Islet of Langerhans (tissue), 1 donor: ENCODE measurements around the gene DDI1.

Source experiments
- FAIRE-seq: peaks from one replicate; lab custom pipeline; 2011; peaks lifted over from hg19 to GRCh38; lab: Jason Lieb, UNC

Gene DDI1

GRCh38 chr11:104036588-104036987, at the start of gene DDI1:
TSS of gene DDI1 (plus strand) at chr11:104036640. CDS start at chr11:104036823, 183 bp downstream.
- no peak for FAIRE-seq

DNA sequence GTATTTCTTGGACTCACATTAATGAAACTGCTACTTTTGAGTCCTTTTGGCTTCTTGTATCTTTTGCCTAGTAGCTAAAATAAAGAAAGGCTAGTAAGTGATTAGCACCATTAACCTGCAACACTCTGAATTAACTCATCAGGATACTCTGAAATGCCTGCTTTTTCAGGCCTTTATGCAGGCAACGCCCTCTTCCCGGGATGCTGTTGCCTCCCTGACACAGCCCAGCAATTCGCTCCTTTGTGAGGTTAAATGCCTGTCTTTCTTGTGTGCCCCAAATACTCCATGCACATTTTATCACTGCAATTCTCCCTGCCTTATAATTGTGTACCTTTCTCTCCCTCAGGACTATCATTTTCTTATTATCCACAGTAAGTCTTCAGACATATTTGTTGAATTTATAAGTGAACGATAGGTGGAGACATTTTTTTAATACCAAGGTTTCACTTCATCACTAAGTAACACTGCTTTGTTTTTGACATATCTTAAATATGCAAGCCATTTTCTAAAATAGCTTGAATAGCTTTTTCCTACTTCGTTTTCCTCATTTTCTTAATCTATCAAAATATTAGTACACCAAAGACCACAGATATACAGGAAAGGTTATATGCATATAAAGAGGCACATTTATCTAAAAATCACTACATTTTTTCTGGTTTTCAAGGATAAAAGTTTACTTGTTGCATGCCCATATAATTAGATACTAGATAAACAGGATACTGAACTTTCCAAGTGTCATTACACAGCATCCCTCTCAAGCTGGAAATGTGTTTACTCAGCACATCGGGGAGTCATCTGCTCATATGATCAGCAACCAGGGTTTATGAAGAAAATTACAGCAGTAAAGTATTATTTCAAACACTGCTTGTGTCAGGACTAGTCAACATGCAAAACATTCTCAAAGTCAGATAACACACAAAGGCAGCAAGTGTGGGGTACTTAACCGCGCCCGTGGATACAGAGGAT, 48.5 kb upstream of the DDI1 start:
- FAIRE-seq = no peak

- FAIRE-seq = no peak
Measured at GRCh38 chr11:103988595-103988969, 47.9 kb upstream of the DDI1 start.

DNA sequence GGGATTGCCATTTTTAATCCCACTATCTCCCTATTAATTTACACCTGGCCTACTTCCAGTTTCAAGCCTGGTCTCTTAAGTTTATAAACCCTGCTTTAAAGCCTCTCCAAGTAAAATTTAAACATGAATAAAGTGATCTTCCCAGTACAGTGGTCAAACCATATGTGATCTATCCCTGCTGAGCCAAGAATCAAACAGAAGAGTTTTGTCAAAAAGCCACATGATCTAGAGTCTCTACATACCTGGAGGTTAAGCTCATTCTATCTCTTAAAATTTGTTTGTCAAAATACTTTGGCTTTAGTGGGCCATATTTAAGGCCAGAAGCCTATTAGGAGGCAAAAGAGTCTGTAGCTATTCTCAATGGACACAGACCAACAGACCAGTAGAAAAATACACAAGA, 42.9 kb upstream of the DDI1 start:
- no peak for FAIRE-seq

DNA sequence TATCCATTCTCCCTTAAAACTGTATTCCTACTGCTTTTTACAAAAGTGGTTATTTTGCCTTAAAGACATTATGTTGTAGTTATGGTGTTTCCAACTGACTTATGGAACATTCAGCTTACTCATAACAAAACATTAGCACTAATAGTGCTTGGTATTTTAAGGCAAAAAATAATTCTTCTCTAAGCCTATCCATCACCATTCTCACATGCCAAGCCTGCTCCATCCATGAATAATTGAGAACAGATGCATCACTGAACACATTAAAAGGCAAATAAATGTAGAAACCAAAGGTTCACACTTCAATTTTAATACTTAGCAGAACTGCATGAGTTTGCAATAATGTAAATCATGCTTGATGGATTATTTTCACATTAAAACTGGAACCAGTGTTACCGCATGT, 42.3 kb upstream of the DDI1 start:
- no peak for FAIRE-seq

DNA sequence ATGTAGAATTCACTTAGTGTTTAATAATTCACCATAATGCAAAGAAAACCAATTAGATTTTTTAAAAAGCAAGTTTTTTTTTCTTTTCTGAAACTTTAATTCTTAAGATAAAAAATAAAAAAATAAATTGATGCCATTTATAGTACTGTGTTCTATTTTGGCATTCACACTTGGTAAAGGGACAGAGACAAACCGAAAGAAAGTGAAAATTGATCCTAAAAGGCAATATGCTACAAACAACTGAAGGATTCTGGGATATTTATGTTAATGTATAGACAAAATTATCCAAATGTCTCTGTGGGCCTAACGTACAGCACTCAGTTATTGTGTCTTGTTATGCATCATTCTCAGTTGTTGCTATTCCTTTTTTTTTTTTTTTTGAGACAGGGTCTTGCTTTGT, 41.9 kb upstream of the DDI1 start:
- FAIRE-seq = no peak

DNA sequence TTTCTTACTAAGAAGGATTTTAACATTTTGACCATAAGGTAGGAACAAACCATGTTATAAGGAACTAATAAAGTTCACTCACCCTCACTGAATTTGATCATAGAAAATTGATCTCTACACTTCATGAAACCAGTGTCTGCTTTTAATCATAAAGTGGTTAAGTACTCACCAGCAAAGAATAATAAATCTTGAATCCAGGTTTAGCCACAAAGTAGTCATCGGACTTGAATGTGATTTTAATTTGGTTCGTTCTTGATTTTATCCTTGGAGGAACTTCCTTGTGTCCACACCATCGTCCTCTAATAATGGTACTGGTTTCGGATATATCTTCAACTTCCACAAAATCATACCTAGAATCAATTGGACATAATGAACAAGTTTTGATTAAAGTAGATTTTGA, 40.5 kb upstream of the DDI1 start:
- no peak for FAIRE-seq

DNA sequence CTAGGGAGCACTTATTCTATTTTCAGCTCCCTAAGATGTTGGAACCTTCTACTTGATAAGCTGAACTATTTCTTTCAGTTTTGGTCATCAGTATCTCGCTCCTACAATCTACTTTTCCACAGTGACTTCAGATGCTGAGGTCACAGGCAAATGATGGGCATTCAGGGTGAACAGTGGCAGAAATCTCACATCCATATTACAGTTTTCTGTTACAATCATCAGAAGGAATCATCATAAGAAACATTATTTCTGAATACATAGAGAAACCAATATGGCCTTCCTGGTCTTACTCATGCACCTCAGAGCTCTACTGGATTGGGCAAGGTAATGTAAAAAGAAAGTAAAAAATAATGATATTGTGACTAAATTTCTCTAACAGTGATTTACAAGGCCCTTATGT, 39.4 kb upstream of the DDI1 start:
- no peak for FAIRE-seq

- no peak for FAIRE-seq
Measured at GRCh38 chr11:103998826-103999508, 37.5 kb upstream of the DDI1 start.

DNA sequence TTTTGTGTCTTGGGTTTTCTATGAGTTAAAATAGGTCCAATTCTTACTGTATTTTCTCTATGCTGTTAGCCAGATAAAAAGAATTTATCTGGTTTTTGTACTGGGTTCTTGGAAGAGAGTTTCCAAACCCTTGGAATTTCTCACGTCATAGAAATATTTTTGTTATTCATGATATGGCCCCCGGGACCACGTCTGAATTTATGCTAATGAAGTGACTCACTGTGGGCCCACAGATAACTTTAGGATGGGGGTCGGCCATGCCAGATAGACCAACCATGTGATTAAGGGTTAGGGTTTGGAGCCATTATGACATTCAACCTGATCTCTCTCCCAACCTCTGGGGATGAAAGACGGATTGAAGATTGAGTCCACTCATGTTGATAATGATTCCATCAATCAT, 35.6 kb upstream of the DDI1 start:
- FAIRE-seq = no peak

GRCh38 chr11:104001561-104002056, 34.8 kb upstream of the DDI1 start:
- no peak for FAIRE-seq

GRCh38 chr11:104003491-104003890, 32.9 kb upstream of the DDI1 start:
- FAIRE-seq = no peak

DNA sequence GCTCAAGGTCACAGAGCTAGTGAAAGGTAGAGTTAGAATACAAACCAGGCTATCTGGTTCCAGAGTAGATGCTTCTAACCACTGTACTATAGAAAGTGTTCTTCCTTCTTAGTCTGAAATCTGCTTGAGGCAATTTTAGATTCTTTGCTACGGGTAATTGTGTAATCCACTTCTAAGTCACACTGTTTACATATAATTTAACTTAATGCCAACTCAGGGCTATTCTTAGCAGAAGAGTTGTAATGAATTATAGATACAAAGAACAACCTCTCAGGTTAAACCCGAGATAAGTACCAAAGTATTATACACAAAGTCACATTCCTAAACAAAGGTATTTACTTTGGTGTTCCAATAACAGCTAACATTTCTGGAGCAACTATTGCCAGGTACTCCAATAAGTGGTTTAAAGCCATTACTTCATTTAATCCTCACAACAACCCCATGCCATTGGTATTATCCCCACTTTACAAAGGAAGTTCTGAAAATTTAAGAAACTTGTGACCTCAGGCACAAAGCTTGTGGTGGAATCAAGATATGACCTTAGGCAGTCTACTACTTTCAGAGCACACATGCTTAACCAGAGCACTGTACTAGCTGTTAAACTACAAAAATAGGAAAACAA, 31.1 kb upstream of the DDI1 start:
- no peak for FAIRE-seq

GRCh38 chr11:104009744-104010143, 26.7 kb upstream of the DDI1 start:
- FAIRE-seq = no peak

GRCh38 chr11:104011044-104011443, 25.4 kb upstream of the DDI1 start:
- FAIRE-seq = no peak

GRCh38 chr11:104015649-104016415, 20.6 kb upstream of the DDI1 start:
- peak; percentile 5 for FAIRE-seq

GRCh38 chr11:104024572-104024971, 11.9 kb upstream of the DDI1 start:
- FAIRE-seq = no peak

DNA sequence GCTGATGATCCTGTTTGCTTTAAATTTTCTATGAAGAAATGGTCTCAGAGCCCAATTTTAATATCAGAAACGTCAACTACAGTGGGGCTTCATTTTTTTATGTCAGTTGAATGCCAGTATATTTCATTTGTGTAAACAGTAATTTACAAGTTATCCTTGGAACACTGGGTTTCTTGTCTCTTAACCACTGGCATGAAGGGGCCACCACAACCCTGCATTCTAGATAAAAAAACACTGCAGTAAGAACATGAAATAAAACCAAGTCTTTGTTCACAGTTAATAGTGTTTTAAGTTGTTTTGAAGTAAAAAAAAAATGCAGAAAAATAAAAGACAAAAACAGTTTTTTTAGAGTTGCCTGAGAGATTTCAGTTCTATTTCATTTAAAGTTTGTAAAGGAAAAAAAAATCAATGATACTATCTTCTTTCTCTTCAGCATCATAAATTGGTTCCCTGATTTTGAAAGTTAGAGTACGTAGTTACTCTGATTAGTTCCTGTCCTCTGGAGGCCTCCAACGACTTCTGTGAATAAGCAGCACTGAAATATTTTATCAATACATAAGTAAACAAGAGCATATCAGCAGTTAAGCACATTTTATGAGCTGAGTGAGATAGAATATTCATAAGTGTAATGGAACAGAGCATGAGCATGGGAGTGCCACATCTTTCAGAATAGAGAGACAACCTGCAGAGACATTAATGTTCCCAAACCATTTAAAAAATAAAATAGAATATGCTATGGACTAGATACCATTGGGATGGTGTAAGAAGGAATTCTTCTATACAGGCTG, 7.8 kb upstream of the DDI1 start:
- no peak for FAIRE-seq

GRCh38 chr11:104033134-104033533, 3.3 kb upstream of the DDI1 start:
- no peak for FAIRE-seq

- no peak for FAIRE-seq
Measured at GRCh38 chr11:104033561-104033960, 2.9 kb upstream of the DDI1 start.

- no peak for FAIRE-seq
Measured at GRCh38 chr11:104036995-104037394, 555 bp downstream of the DDI1 start.
